ENCODE results near the gene CGNL1.

DNA sequence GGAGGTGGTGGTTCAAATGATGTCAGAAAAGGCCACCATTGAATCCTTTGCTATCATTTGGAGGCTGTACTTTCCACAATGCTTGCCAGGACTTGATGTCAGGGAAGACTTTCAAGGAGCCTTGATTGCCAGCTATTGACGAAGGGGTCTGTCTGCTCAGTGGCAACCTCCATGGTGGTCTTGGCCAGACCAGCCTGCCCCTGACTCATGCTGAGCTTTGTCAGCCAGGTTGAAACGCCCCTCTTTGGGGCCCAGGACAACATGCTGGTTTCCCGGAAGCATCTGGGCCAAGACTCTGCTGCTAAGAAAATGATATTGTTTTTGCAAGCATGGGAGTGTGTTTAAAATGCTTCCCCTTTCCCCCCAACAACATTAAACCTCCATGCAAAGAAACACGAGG, 26.7 kb downstream of the CGNL1 start:
- TF ChIP-seq, protein P1, sequence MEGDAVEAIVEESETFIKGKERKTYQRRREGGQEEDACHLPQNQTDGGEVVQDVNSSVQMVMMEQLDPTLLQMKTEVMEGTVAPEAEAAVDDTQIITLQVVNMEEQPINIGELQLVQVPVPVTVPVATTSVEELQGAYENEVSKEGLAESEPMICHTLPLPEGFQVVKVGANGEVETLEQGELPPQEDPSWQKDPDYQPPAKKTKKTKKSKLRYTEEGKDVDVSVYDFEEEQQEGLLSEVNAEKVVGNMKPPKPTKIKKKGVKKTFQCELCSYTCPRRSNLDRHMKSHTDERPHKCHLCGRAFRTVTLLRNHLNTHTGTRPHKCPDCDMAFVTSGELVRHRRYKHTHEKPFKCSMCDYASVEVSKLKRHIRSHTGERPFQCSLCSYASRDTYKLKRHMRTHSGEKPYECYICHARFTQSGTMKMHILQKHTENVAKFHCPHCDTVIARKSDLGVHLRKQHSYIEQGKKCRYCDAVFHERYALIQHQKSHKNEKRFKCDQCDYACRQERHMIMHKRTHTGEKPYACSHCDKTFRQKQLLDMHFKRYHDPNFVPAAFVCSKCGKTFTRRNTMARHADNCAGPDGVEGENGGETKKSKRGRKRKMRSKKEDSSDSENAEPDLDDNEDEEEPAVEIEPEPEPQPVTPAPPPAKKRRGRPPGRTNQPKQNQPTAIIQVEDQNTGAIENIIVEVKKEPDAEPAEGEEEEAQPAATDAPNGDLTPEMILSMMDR (conservative IDR thresholded peaks at IDR 0.05), result no peak
- TF ChIP-seq EZH2 (IDR thresholded peaks at IDR 0.05; ENCODE audit: low read depth), result no peak
